Measurements from ENCODE around the gene PRKCA.
"Not testable (repeated sequence)": the region's sequence is repeated elsewhere in the genome, so short reads cannot be mapped to it uniquely, and the experiment has no call there.

The PRKCA gene

DNA sequence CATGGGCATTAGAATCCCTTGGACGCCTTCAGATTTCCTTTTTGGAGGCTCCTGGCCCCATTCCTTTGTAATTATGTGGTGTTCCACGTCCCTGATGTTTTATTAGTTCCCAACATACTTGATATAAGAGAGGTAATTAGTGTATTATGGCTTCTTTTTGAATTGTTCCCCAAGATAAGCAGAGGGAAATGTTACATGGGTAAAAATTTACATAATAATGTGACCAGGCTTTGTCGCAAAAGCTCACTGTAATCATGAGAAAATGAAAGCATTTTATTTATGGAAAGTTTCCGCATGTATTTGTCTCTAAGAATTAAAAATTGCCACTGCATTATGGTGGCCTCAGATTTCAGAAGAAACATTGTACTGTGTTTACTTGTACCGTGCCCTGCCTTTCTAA is 177.8 kb downstream of the PRKCA start:
- in situ Hi-C loops (cut with MboI; ENCODE audit: low sequenced_read_pairs): no loop called here

GRCh38 chr17:66480802-66481201 is 178.4 kb downstream of the PRKCA start:
- in situ Hi-C loops (cut with MboI; ENCODE audit: low sequenced_read_pairs): no loop called here

GRCh38 chr17:66481271-66481670 is 178.9 kb downstream of the PRKCA start:
- in situ Hi-C loops (cut with MboI; ENCODE audit: low sequenced_read_pairs): no loop called here

GRCh38 chr17:66483906-66484305 is 181.5 kb downstream of the PRKCA start:
- in situ Hi-C loops (cut with MboI; ENCODE audit: low sequenced_read_pairs): no loop called here

- in situ Hi-C loops (cut with MboI; ENCODE audit: low sequenced_read_pairs): no loop called here
Measured at GRCh38 chr17:66485309-66485947, 183.0 kb downstream of the PRKCA start.

DNA sequence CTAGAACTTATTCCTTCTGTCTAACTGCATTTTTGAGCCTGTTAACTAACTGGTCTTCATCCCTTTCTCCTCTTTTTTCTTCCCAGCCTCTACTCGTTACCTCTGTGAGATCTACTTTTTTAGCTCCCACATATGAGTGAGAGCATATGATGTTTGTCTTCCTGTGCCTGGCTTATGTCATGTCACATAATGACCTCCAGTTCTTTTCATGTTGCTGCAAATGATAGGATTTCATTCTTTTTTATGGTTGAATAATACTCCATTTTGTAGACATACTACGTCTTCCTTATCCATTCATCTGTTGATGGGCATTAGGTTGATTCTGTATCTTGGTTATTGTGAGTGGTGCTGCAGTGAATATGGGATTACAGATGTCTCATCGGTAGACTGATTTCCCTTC is 184.7 kb downstream of the PRKCA start:
- in situ Hi-C loops (cut with MboI; ENCODE audit: low sequenced_read_pairs): no loop called here

DNA sequence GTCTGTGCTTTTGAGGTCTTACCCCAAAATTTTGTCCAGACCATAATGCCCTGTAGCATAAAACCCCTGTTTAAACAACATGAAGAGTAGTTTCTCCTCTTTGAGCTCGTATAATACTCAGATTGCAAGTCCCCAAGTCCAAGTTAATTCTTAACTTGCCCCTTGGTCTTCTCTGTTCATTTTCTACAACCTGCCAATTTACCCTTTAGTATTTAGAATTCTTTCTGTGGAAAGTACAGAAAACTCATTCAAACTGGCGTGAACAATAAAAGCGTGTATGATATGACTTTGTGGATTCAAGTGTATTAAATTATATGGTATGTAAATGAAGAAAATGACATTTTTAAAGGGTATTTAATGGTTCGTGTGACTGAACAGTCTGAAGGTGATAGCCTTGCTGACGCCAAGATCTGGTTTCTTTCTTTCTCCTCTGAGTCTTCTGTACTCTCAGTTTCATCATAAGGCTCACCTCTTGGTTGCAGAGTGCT is 185.6 kb downstream of the PRKCA start:
- in situ Hi-C loops (cut with MboI; ENCODE audit: low sequenced_read_pairs): no loop called here

DNA sequence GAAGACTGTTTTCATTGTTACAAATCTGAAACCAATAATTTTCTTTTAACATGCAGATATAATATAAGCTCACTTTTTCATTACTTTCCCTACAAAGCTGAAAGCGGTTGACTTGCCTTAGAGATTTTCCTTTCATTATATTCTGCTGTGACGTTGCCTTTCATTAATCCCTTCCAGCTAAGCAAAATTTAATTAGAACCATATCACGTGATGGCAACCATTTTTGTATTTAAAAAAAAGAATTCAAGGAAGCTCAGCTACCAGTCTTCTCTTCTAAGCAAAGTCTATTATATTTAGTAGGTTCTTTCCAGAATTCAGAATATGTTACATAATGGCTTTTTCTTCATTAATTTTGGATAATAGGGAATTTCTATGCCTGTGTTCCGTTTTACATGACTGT is 186.5 kb downstream of the PRKCA start:
- in situ Hi-C loops (cut with MboI; ENCODE audit: low sequenced_read_pairs): no loop called here

DNA sequence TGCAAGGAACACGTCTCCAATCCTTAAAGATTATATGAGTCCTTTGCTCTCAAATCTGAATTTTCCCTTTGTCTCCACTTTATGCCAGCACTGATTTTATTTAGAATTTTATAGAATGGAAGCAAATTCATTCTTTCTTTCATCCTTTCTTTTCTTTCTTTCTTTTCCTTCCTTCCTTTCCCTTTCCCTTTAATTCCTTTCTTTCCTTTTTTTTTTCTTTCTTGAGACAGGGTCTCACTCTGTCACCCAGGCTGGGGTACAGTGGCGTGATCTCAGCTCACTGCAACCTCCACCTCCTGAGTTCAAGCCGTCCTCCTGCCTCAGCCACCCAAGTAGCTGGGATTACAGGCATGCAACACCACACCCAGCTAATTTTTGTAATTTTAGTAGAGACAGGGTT is 187.2 kb downstream of the PRKCA start:
- in situ Hi-C loops (cut with MboI; ENCODE audit: low sequenced_read_pairs): not testable (repeated sequence)

DNA sequence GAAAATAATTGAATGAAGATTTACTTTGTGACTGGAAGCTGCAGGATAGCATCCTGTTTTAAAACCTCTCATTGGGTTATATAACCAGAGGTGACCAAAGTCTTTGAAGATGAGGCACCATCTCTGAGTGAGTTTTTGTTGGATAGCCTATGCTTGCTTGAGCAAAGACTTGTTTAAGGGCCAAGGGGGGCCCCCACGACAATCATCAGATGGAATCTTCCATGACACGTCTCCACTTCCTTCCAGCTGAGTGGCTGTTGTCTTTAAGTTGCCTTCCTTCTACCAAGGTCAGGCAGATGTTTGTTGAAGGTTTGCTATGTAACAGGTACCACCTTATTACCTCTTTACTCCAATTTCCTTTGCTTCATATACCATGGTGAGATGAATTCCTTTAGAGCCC is 188.8 kb downstream of the PRKCA start:
- in situ Hi-C loops (cut with MboI; ENCODE audit: low sequenced_read_pairs): no loop called here

- in situ Hi-C loops (cut with MboI; ENCODE audit: low sequenced_read_pairs): no loop called here
Measured at GRCh38 chr17:66491665-66492064, 189.3 kb downstream of the PRKCA start.

- in situ Hi-C loops (cut with MboI; ENCODE audit: low sequenced_read_pairs): no loop called here
Measured at GRCh38 chr17:66492080-66492479, 189.7 kb downstream of the PRKCA start.

GRCh38 chr17:66492561-66493005 is 190.2 kb downstream of the PRKCA start:
- in situ Hi-C loops (cut with MboI; ENCODE audit: low sequenced_read_pairs): no loop called here

GRCh38 chr17:66493283-66494019 is 191.0 kb downstream of the PRKCA start:
- in situ Hi-C loops (cut with MboI; ENCODE audit: low sequenced_read_pairs): no loop called here

DNA sequence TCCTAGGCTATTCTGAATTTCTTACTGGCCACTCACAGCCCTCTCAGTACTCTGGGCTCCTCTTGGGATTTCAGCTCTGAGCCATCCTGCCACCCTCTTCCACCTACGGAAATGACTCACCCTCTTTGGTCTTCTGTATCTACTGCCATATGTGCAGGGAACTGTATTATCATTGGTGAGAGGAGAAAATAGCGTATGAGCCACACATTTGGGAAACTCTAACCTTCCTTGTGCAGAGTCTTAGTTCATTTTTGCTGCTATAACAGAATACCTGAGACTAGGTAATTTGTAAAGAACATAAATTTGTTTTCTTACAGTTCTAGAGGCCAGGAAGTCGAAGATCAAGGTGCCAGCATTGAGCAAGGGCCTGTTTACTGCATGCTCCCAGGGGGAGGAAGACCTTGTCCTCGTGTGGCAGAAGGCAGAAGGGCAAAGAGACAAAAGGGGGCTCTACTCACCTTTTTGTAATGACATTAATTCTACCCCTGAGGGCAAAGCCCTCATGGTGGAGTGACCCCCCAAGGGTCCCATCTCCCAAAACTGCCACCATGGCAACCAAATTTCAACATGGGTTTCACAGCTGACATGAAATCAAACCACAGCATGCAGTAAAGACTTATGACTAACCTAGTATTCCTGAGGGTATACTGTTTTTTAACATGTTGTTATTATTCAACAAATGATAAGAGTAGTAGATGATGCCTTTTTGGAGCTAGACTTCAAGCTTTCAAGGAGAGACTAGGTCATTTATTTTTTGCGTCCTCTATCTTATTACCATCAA is 191.8 kb downstream of the PRKCA start:
- in situ Hi-C loops (cut with MboI; ENCODE audit: low sequenced_read_pairs): no loop called here

GRCh38 chr17:66495035-66495434 is 192.6 kb downstream of the PRKCA start:
- in situ Hi-C loops (cut with MboI; ENCODE audit: low sequenced_read_pairs): no loop called here

DNA sequence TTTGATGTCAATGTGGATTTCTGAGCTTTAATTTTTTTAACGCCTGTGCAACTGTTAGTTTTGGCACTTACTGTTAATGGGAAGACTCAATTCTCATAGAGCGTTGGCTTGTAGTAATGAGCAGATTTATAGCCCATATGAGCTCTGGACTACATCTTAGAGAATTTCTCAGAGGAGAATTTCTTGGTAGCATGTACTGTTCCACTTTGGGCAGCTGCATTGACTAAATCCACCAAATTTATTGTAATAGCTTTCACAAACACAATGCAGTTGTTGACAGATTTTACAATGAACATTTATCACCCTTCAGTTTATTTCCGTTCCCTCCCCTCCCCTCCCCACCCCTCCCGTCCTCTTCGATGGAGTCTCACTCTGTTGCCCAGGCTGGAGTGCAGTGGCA is 193.9 kb downstream of the PRKCA start:
- in situ Hi-C loops (cut with MboI; ENCODE audit: low sequenced_read_pairs): no loop called here

DNA sequence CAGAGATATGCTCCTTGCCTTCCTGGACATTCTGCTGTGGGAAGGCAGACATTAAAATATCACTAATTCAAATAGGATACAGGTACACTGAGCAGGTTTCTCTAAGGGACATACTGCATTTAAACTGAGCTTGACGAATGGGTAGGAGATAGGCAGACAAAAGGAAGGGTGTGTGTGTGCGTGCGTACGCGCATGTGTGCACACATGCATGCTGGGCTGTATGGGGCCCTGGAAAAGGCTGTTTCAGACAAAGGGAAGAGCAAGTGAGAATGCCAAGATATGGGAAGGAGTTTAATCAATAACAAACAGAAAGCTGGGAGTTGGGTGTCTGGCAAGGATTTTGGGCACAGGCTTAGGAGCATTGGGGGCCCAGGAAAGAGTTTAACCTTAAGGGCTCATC is 196.2 kb downstream of the PRKCA start:
- in situ Hi-C loops (cut with MboI; ENCODE audit: low sequenced_read_pairs): no loop called here

GRCh38 chr17:66506641-66507040 is 204.2 kb downstream of the PRKCA start:
- in situ Hi-C loops (cut with MboI; ENCODE audit: low sequenced_read_pairs): no loop called here

- in situ Hi-C loops (cut with MboI; ENCODE audit: low sequenced_read_pairs): no loop called here
Measured at GRCh38 chr17:66507103-66507923, 204.9 kb downstream of the PRKCA start.

Data from hTERT RPE-1 (cell line).